ENCODE results near the gene SPSB3.

Gene SPSB3

DNA sequence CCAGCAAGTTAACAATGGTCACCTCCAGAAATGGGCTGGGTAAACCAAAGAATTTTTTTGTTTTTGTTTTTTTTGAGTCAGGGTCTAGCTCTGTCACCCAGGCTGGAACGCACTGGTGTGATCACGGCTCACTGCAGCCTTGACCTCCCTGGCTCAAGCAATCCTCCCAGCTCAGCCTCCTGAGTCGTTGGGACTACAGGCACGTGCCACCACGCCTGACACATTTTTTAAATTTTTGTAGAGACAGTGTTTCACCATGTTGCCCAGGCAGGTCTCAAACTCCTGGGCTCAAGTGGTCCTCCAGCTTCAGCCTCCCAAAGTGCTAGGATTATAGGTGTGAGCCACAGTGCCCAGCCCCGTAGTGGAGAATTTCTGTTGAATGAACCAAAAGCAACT lies 1.7 kb downstream of the SPSB3 start:
- no peaks in the 10 kb centered on the region for H3K27me3 ChIP-seq
- H3K36me3 ChIP-seq, result peaks cover 54% of the 10 kb centered on the region
- no peak overlapping the region for H3K4me3 ChIP-seq (ENCODE audit: low read depth in 1 of 2, low read length in 1 of 2)
- peak overlapping the region; percentile 94 for H3K27ac ChIP-seq
- peaks cover 23 to 26% of the 10 kb centered on the region in 2 experiments for H3K4me1 ChIP-seq (ENCODE audit: control insufficient read depth in 1 of 2, insufficient read depth in 1 of 2, low read depth in 1 of 2, low read length in 1 of 2)
- H3K9me3 ChIP-seq, result no peaks in the 10 kb centered on the region
- TF ChIP-seq, protein P1, sequence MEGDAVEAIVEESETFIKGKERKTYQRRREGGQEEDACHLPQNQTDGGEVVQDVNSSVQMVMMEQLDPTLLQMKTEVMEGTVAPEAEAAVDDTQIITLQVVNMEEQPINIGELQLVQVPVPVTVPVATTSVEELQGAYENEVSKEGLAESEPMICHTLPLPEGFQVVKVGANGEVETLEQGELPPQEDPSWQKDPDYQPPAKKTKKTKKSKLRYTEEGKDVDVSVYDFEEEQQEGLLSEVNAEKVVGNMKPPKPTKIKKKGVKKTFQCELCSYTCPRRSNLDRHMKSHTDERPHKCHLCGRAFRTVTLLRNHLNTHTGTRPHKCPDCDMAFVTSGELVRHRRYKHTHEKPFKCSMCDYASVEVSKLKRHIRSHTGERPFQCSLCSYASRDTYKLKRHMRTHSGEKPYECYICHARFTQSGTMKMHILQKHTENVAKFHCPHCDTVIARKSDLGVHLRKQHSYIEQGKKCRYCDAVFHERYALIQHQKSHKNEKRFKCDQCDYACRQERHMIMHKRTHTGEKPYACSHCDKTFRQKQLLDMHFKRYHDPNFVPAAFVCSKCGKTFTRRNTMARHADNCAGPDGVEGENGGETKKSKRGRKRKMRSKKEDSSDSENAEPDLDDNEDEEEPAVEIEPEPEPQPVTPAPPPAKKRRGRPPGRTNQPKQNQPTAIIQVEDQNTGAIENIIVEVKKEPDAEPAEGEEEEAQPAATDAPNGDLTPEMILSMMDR (IDR thresholded peaks at IDR 0.05), result no peak

DNA sequence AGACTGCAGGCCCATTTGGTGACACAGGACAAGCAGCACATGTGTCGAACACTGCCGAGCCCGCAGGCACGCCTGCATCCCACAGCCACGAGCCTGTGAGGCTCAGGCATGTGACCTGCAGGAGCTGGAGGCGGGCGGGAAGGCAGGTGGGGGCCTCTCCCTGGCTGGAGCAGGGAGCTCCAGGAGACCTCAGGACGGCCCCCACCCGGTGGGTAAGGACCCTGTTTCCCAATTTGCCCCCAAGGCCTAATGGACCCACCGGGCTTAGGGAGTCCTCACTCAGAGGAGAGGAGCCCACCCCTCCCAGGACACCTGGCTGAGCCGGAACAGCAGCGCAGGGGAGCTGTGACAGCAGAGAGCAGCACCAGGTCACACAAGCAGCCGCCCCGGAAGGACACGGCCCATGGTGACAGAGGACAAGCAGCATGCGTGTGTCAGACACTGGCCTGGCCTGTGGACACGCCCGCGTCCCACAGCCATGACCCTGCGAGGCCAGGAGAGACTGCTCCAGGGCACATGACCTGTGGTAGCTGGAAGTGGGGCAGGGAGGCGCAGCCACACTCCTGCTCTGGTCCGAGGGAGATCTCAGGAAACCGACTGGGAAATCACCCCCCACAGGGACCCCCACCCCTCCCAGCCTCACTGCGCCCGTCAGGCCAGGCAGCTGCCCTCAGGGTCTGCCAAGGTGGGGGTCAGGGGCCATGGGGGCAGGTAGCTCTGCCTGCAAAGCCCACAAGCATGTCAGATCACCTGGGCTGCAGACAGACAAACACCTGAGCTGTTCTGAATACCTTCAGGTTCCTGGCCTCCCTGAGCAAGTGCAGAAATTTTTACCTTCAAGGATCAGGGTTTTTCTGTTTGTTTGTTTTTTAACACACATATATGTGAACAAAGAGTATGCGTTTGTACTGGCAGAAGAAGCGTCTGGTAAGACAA lies 2.4 kb downstream of the SPSB3 start:
- H3K27ac ChIP-seq, result peak overlapping the region; percentile 2
- no peak overlapping the region for H3K4me3 ChIP-seq (ENCODE audit: low read depth in 1 of 2, low read length in 1 of 2)
- no peaks in the 10 kb centered on the region for H3K27me3 ChIP-seq
- peaks cover 26% of the 10 kb centered on the region in 2 experiments for H3K4me1 ChIP-seq (ENCODE audit: control insufficient read depth in 1 of 2, insufficient read depth in 1 of 2, low read depth in 1 of 2, low read length in 1 of 2)
- TF ChIP-seq, protein P1 (IDR thresholded peaks at IDR 0.05), result no peak
- no peaks in the 10 kb centered on the region for H3K9me3 ChIP-seq
- H3K36me3 ChIP-seq, result peaks cover 61% of the 10 kb centered on the region

DNA sequence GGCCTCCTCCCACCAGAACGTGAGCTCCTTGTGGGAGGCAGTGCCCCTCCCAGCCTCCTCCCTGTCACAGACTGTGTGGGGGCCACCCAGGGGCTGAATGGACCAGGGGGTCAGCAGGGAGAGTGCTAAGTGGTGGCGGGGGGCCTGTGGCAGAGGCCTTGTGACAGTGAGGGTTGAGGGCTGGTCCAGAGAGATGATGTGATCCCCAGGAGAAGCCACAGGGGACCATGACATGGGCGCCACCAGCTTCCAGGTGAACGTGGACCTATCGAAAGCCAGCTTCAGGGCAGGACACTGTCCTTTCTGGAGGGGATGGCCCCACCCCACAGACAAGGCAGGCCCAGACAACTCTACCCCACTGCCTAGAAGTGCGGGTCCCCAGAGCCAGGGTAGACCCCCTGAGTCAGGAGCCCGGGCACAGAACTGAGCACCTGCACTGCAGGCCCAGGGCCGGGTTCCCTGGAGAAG lies 3.1 kb downstream of the SPSB3 start:
- Histone ChIP-seq H3K27ac (no peak overlapping the region), H3K9me3 (no peaks in the 10 kb centered on the region), H3K36me3 (peaks cover 63% of the 10 kb centered on the region), H3K4me3 (ENCODE audit: low read depth in 1 of 2, low read length in 1 of 2) (no peak overlapping the region), H3K27me3 (no peaks in the 10 kb centered on the region), H3K4me1 (ENCODE audit: control insufficient read depth in 1 of 2, insufficient read depth in 1 of 2, low read depth in 1 of 2, low read length in 1 of 2) (peaks cover 33% of the 10 kb centered on the region in 2 experiments)
- TF ChIP-seq, protein P1 (IDR thresholded peaks at IDR 0.05), result no peak

DNA sequence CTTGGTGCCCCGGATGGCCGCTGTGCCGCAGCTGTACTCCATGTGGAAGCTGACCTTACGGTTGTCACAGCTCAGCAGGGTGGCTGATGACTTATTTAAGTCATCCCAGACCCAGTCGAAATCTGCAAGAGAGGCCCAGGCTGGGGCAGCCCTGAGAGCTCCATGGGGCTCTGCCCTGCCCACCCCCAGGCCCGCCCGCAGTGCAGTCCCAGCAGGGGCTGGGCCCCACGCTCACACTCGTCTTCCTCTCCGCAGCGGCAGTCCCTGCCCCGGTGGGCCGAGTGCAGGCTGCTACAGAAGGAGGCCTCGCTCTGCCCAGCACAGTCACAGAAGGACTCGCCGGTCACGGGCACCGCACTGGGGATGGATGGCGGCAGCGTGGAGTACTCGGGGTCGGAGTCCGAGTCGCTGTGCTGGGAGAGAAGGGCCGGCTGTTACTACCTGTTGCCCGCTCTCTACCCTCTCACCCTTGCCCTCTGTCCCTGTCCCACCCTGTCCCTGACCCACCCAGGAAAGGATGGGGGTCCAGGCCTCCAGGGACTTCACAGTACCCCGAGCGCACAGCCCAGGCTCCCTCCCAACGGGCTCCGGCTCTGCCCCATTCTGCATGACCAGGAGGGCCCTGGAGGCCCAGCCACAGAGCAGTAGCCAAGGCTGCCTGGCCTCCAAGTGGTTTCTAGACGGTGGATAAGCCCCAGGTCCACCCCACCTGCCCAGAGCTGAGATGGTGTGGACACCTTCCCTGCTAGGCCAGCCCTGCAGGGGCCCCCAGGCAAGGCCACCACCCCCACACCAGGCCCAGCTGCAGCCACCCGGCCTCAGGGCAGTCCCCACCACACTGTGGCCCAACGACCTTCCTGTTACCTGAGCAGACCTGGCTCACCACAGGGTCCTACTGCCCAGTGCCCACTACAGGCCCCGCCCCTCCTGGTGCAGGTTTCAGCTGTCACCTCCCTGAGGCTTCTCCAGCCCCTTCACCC lies 3.9 kb downstream of the SPSB3 start:
- TF ChIP-seq, protein P1 (IDR thresholded peaks at IDR 0.05), result no peak
- Histone ChIP-seq H3K9me3 (no peaks in the 10 kb centered on the region), H3K27me3 (no peaks in the 10 kb centered on the region), H3K36me3 (peaks cover 63% of the 10 kb centered on the region), H3K27ac (no peak overlapping the region), H3K4me3 (ENCODE audit: low read depth in 1 of 2, low read length in 1 of 2) (no peak overlapping the region), H3K4me1 (ENCODE audit: control insufficient read depth in 1 of 2, insufficient read depth in 1 of 2, low read depth in 1 of 2, low read length in 1 of 2) (peaks cover 33 to 38% of the 10 kb centered on the region in 2 experiments)

DNA sequence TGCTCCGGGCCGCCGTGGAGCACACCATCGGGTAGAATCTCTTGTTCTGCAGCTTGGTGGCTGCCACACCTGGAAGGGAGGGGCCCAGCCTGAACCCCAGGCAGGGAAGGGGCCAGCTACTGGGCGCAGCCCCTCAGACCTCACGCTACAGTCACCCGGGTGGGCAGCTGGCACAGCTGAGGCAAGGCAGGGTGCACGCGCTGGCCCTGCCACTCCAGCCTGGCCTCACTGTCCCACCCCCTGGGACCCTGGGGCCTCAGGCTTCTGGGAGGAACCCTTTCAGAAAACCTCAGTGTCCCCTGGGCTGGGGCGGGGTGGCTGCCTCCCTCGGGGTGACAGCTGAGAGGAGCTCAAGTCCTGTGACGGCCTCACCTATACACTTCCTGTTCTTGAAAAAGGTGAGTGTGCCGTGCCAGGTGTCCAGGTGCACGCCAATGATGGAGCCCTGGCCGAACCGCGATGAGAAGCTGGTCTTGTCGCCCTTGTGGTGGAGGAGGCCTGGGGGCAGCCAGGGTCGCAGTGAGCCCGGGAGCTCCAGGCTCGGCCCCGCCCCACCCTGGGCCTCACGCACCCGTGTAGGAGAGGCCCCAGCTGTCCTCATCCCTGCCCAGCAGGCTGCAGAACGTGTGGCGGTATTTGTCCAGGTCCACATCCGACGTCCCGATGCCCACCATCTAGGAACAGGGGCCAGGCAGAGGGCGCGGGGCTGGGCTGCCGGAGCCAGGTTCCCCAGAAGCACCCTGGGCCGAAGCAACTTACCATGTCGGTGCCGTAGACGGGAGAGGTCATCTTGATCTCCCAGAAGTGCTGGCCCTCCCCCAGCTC lies 4.8 kb downstream of the SPSB3 start:
- no peak overlapping the region for H3K27ac ChIP-seq
- H3K4me3 ChIP-seq (ENCODE audit: low read depth in 1 of 2, low read length in 1 of 2), result no peak overlapping the region
- TF ChIP-seq, protein P1 (IDR thresholded peaks at IDR 0.05), result no peak
- H3K36me3 ChIP-seq, result peaks cover 63% of the 10 kb centered on the region
- H3K4me1 ChIP-seq (ENCODE audit: control insufficient read depth in 1 of 2, insufficient read depth in 1 of 2, low read depth in 1 of 2, low read length in 1 of 2), result peaks cover 31 to 41% of the 10 kb centered on the region in 2 experiments
- H3K27me3 ChIP-seq, result no peaks in the 10 kb centered on the region
- H3K9me3 ChIP-seq, result no peaks in the 10 kb centered on the region

Data from neutrophil (primary cell).